Measurements from ENCODE around the gene TLE3. TPM values are rescaled to one million over a fixed set of nuclear protein-coding genes. Genes with fewer than 3 reads are reported as not detected.

The TLE3 gene
- total RNA-seq, 1 donor from 2014 or later: 28.8 TPM

- no peak for DNase-seq (ENCODE audit: extremely low spot score, unreplicated experiment)
- Mint-ChIP-seq H3K9me3 (ENCODE audit: unreplicated experiment) (peaks cover 13% of the 10 kb centered on the region), H3K4me1 (ENCODE audit: unreplicated experiment) (no peaks in the 10 kb centered on the region), H3K27ac (ENCODE audit: unreplicated experiment) (no peak overlapping the region), H3K36me3 (ENCODE audit: unreplicated experiment) (no peaks in the 10 kb centered on the region), H3K27me3 (ENCODE audit: unreplicated experiment) (peaks cover 46% of the 10 kb centered on the region), H3K4me3 (ENCODE audit: unreplicated experiment) (no peak overlapping the region)
- TF ChIP-seq CTCF (IDR thresholded peaks at IDR 0.05): no peak
Observed at GRCh38 chr15:69999392-70000085, 98.2 kb downstream of the TLE3 start.

GRCh38 chr15:69998541-69999391, 99.0 kb downstream of the TLE3 start:
- DNase-seq (ENCODE audit: extremely low spot score, unreplicated experiment): no peak
- Mint-ChIP-seq H3K4me1 (ENCODE audit: unreplicated experiment) (no peaks in the 10 kb centered on the region), H3K4me3 (ENCODE audit: unreplicated experiment) (no peak overlapping the region), H3K9me3 (ENCODE audit: unreplicated experiment) (peaks cover 13% of the 10 kb centered on the region), H3K27me3 (ENCODE audit: unreplicated experiment) (peaks cover 48% of the 10 kb centered on the region), H3K36me3 (ENCODE audit: unreplicated experiment) (no peaks in the 10 kb centered on the region), H3K27ac (ENCODE audit: unreplicated experiment) (no peak overlapping the region)
- no peak for TF ChIP-seq CTCF (IDR thresholded peaks at IDR 0.05)

- no peak overlapping the region for H3K4me3 Mint-ChIP-seq (ENCODE audit: unreplicated experiment)
- peaks cover 6% of the 10 kb centered on the region for H3K9me3 Mint-ChIP-seq (ENCODE audit: unreplicated experiment)
- DNase-seq (ENCODE audit: extremely low spot score, unreplicated experiment): no peak
- no peaks in the 10 kb centered on the region for H3K4me1 Mint-ChIP-seq (ENCODE audit: unreplicated experiment)
- TF ChIP-seq CTCF (IDR thresholded peaks at IDR 0.05): no peak
- no peak overlapping the region for H3K27ac Mint-ChIP-seq (ENCODE audit: unreplicated experiment)
- no peaks in the 10 kb centered on the region for H3K36me3 Mint-ChIP-seq (ENCODE audit: unreplicated experiment)
- peaks cover 49% of the 10 kb centered on the region for H3K27me3 Mint-ChIP-seq (ENCODE audit: unreplicated experiment)
Observed at GRCh38 chr15:69997813-69998212, 99.9 kb downstream of the TLE3 start.

Small RNAs within 50 kb of the gene (microRNA-seq; reads per million reads assigned to microRNA genes)
- 53.7 reads per million, percentile 44 among the genes with 10 or more reads in this experiment for gene MIR629 (ENCODE audit: unreplicated experiment)

Measured in osteocyte (in vitro differentiated cells).